ENCODE measurements around the gene CLCN7. TPM values are rescaled to one million over a fixed set of nuclear protein-coding genes. Genes with fewer than 3 reads are reported as not detected.
"Not testable (repeated sequence)": the region's sequence is repeated elsewhere in the genome, so short reads cannot be mapped to it uniquely, and the experiment has no call there.

The CLCN7 gene
- total and polyA plus RNA-seq, 8 donors = 8.7 to 489 (median 55.1) TPM

GRCh38 chr16:1486551-1487390 lies 11.9 kb upstream of the CLCN7 start:
- Histone ChIP-seq H3K9me3 (no peaks in the 10 kb centered on the region), H3K36me3 (no peaks in the 10 kb centered on the region), H3K27me3 (no peaks in the 10 kb centered on the region), H3K4me1 (no peaks in the 10 kb centered on the region), H3K4me3 (no peak overlapping the region), H3K27ac (no peak overlapping the region)
- DNase-seq = no peak
- 76 to 85% (median 80%) methylated on average over 23 to 33 of the region's 33 CpGs for WGBS, 5 donors
- intact Hi-C loops (cut with DNase I; ENCODE audit: low total_unique reads) = no loop called here
- TF ChIP-seq POLR2AphosphoS5 (IDR thresholded peaks at IDR 0.05) = no peak
- no peak for TF ChIP-seq EP300 (IDR thresholded peaks at IDR 0.05)
- TF ChIP-seq CTCF (IDR thresholded peaks at IDR 0.05) = no peak
- TF ChIP-seq POLR2A (IDR thresholded peaks at IDR 0.05) = no peak

GRCh38 chr16:1485847-1486496 lies 11.1 kb upstream of the CLCN7 start:
- DNase-seq = no peak
- H3K27ac ChIP-seq = no peak overlapping the region
- intact Hi-C loops (cut with DNase I; ENCODE audit: low total_unique reads) = no loop called here
- H3K27me3 ChIP-seq = no peaks in the 10 kb centered on the region
- no peaks in the 10 kb centered on the region for H3K4me1 ChIP-seq
- TF ChIP-seq EP300 (IDR thresholded peaks at IDR 0.05) (no peak), CTCF (IDR thresholded peaks at IDR 0.05) (no peak), POLR2AphosphoS5 (IDR thresholded peaks at IDR 0.05) (no peak), POLR2A (IDR thresholded peaks at IDR 0.05) (no peak)
- H3K9me3 ChIP-seq = no peaks in the 10 kb centered on the region
- no peak overlapping the region for H3K4me3 ChIP-seq
- H3K36me3 ChIP-seq = no peaks in the 10 kb centered on the region
- WGBS, 5 donors = 89 to 95% (median 91%) methylated on average over 26 to 40 of the region's 40 CpGs

GRCh38 chr16:1481906-1482835 lies 7.3 kb upstream of the CLCN7 start:
- TF ChIP-seq POLR2A (IDR thresholded peaks at IDR 0.05) (no peak), CTCF (IDR thresholded peaks at IDR 0.05) (no peak), EP300 (IDR thresholded peaks at IDR 0.05) (no peak), POLR2AphosphoS5 (IDR thresholded peaks at IDR 0.05) (no peak)
- Histone ChIP-seq H3K36me3 (no peaks in the 10 kb centered on the region), H3K4me3 (no peak overlapping the region), H3K9me3 (no peaks in the 10 kb centered on the region), H3K27me3 (no peaks in the 10 kb centered on the region), H3K27ac (no peak overlapping the region), H3K4me1 (no peaks in the 10 kb centered on the region)
- 74 to 85% (median 81%) methylated on average over 24 to 28 of the region's 28 CpGs for WGBS, 5 donors
- intact Hi-C loops (cut with DNase I; ENCODE audit: low total_unique reads) = no loop called here
- DNase-seq = no peak

- DNase-seq; H3K9me3 ChIP-seq; H3K4me3 ChIP-seq; H3K27me3 ChIP-seq; H3K27ac ChIP-seq; intact Hi-C loops (cut with DNase I; ENCODE audit: low total_unique reads); H3K36me3 ChIP-seq: not testable (repeated sequence)
- peaks cover 10 to 18% (median 13%) of the 10 kb centered on the region in 4 donors for H3K4me1 ChIP-seq
- WGBS, 5 donors = 91 to 95% (median 95%) methylated on average over 9 of the region's 9 CpGs
Observed at GRCh38 chr16:1478937-1479336, 4.1 kb upstream of the CLCN7 start.

Measured in stomach (tissue), 9 donors.